H1 (cell line): ENCODE data around the gene PRR5. TPM values are rescaled to one million over a fixed set of nuclear protein-coding genes. Genes with fewer than 3 reads are reported as not detected.

ENCODE experiments used
- CTCF ChIA-PET: fragments of 300-600 bp; sonication (Branson Sonifier 250); formaldehyde crosslinking; loops from one replicate; lab custom pipeline; 2021; ENCODE audit not compliant: partially characterized antibody; lab: Charles Lee
- POLR2A ChIA-PET: fragments of 300-600 bp; sonication (Branson Sonifier 250); formaldehyde crosslinking; loops from one replicate; lab custom pipeline; 2021; ENCODE audit warnings: inconsistent platforms; ENCODE audit not compliant: partially characterized antibody; lab: Charles Lee
- DNase-seq, 2 experiments: peaks; one replicate each; pipeline versions ENCODE4 v3.0.0 to v3.0.0-alpha.2; 2010 to 2022; ENCODE audit warnings: low spot score in 2 of 2, low read depth in 1 of 2, mixed read lengths in 1 of 2
- FAIRE-seq: peaks from 2 replicates; lab custom pipeline; 2011; peaks lifted over from hg19 to GRCh38; lab: Jason Lieb, UNC
- H2AFZ ChIP-seq: 2 replicates; pipeline ENCODE4 v1.8.1; 2012; ENCODE audit warnings: low read length, inconsistent platforms
- H2AK5ac ChIP-seq: 2 replicates; pipeline ENCODE4 v1.6.1; 2013; ENCODE audit warnings: low read depth, low read length
- H2BK120ac ChIP-seq: replicated peaks from 2 replicates; pipeline ENCODE3; 2013; ENCODE audit warnings: low read depth, low read length, inconsistent platforms
- H2BK12ac ChIP-seq: 2 replicates; pipeline ENCODE4 v1.6.1; 2013; ENCODE audit warnings: low read depth, low read length
- H2BK15ac ChIP-seq: 2 replicates; pipeline ENCODE4 v1.6.1; 2013; ENCODE audit warnings: low read length
- H2BK20ac ChIP-seq: 2 replicates; pipeline ENCODE4 v1.6.1; 2013; ENCODE audit warnings: low read length
- H2BK5ac ChIP-seq: 2 replicates; pipeline ENCODE4 v1.6.1; 2013; ENCODE audit warnings: low read depth, low read length
- H3K14ac ChIP-seq: 2 replicates; pipeline ENCODE4 v1.6.1; 2013; ENCODE audit warnings: inconsistent platforms; ENCODE audit not compliant: insufficient read length
- H3K18ac ChIP-seq: 2 replicates; pipeline ENCODE4 v1.6.1; 2013; ENCODE audit warnings: low read length; ENCODE audit errors: extremely low read depth
- H3K23ac ChIP-seq: 2 replicates; pipeline ENCODE4 v1.6.1; 2013; ENCODE audit warnings: inconsistent platforms; ENCODE audit not compliant: insufficient read length
- H3K23me2 ChIP-seq: 2 replicates; pipeline ENCODE4 v1.6.1; 2013; ENCODE audit warnings: low read depth, low read length
- H3K27ac ChIP-seq: 2 replicates; pipeline ENCODE4 v1.6.1; 2011; ENCODE audit warnings: low read depth, low read length, inconsistent platforms
- H3K27me3 ChIP-seq, 4 experiments: replicated peaks in 1 of 4; 1 replicate in 1 of 4; 2 replicates in 3 of 4; pipeline versions ENCODE4 v1.6.1 to v1.8.1; 2011 to 2013; ENCODE audit warnings: low read length in 3 of 4, mild to moderate bottlenecking in 3 of 4, inconsistent platforms in 2 of 4, mixed read lengths in 2 of 4, moderate library complexity in 1 of 4; ENCODE audit not compliant: control insufficient read depth in 3 of 4, insufficient read depth in 3 of 4; ENCODE audit errors: extremely low read depth in 1 of 4
- H3K36me3 ChIP-seq, 4 experiments: 2 replicates each; pipeline versions ENCODE4 v1.6.1 to v1.8.1; 2011 to 2013; ENCODE audit warnings: mild to moderate bottlenecking in 4 of 4, low read length in 3 of 4, moderate library complexity in 2 of 4, control low read depth in 1 of 4, inconsistent platforms in 1 of 4; ENCODE audit not compliant: insufficient read depth in 4 of 4, control insufficient read depth in 2 of 4
- H3K4ac ChIP-seq: replicated peaks from 2 replicates; pipeline ENCODE3; 2013; ENCODE audit warnings: low read length, low read depth, mixed read lengths, inconsistent platforms; ENCODE audit not compliant: insufficient read length
- H3K4me1 ChIP-seq, 4 experiments: replicated peaks in 1 of 4; 1 replicate in 1 of 4; 2 replicates in 3 of 4; pipeline versions ENCODE4 v1.6.1 to v1.8.1; 2011 to 2013; ENCODE audit warnings: low read length in 3 of 4, inconsistent platforms in 2 of 4, mixed read lengths in 1 of 4; ENCODE audit not compliant: insufficient read depth in 4 of 4, control insufficient read depth in 3 of 4
- H3K4me2 ChIP-seq, 2 experiments: 2 replicates each; pipeline versions ENCODE4 v1.6.1 to v1.8.1; 2011 to 2013; ENCODE audit warnings: low read depth in 2 of 2, low read length in 2 of 2, control low read depth in 1 of 2, inconsistent platforms in 1 of 2, mild to moderate bottlenecking in 1 of 2; ENCODE audit not compliant: insufficient read depth in 1 of 2
- H3K4me3 ChIP-seq, 4 experiments: fragments of 200-600, 300-600 bp in 1 of 4; sonication (generic), shearing (Covaris generic), sonication (Bioruptor Twin) in 1 of 4; 2 replicates each; pipeline versions ENCODE4 v1.5.1 to v1.8.1; 2011 to 2016; ENCODE audit warnings: low read length in 4 of 4, low read depth in 3 of 4, control low read depth in 2 of 4, inconsistent platforms in 2 of 4, mild to moderate bottlenecking in 2 of 4, mixed read lengths in 1 of 4, moderate library complexity in 1 of 4; ENCODE audit not compliant: insufficient read depth in 2 of 4; ENCODE audit errors: extremely low read depth in 1 of 4
- H3K56ac ChIP-seq: replicated peaks from 2 replicates; pipeline ENCODE3; 2013; ENCODE audit warnings: low read depth, mild to moderate bottlenecking, mixed read lengths, low read length, inconsistent platforms; ENCODE audit not compliant: insufficient read length
- H3K79me1 ChIP-seq: 2 replicates; pipeline ENCODE4 v1.6.1; 2013; ENCODE audit warnings: low read depth, low read length, control low read depth
- H3K79me2 ChIP-seq, 2 experiments: 2 replicates each; pipeline versions ENCODE4 v1.6.1 to v1.8.1; 2012 to 2013; ENCODE audit warnings: low read length in 2 of 2, mild to moderate bottlenecking in 2 of 2, inconsistent platforms in 1 of 2; ENCODE audit not compliant: insufficient read depth in 2 of 2, control insufficient read depth in 1 of 2
- H3K9ac ChIP-seq, 4 experiments: replicated peaks in 1 of 4; 1 replicate in 1 of 4; 2 replicates in 3 of 4; pipeline versions ENCODE4 v1.6.1 to v1.8.1; 2011 to 2013; ENCODE audit warnings: low read depth in 3 of 4, low read length in 3 of 4, control low read depth in 2 of 4, mild to moderate bottlenecking in 2 of 4, moderate library complexity in 2 of 4, inconsistent platforms in 1 of 4; ENCODE audit errors: extremely low read depth in 1 of 4
- H3K9me3 ChIP-seq, 2 experiments: 2 replicates each; pipeline versions ENCODE4 v1.6.1 to v1.8.1; 2012 to 2013; ENCODE audit warnings: mild to moderate bottlenecking in 2 of 2, moderate library complexity in 2 of 2, control low read depth in 1 of 2, inconsistent platforms in 1 of 2, low read depth in 1 of 2, low read length in 1 of 2, mixed read lengths in 1 of 2; ENCODE audit not compliant: insufficient read depth in 2 of 2
- H4K20me1 ChIP-seq, 2 experiments: replicated peaks in 1 of 2; 2 replicates each; pipeline versions ENCODE3 to v1.8.1; 2011 to 2013; ENCODE audit warnings: inconsistent platforms in 2 of 2, low read length in 2 of 2, mild to moderate bottlenecking in 1 of 2; ENCODE audit not compliant: insufficient read depth in 2 of 2, control insufficient read depth in 1 of 2
- H4K5ac ChIP-seq: 2 replicates; pipeline ENCODE4 v1.6.1; 2013; ENCODE audit warnings: low read length, low read depth, mixed read lengths, inconsistent platforms; ENCODE audit not compliant: insufficient read length
- H4K8ac ChIP-seq: 2 replicates; pipeline ENCODE4 v1.8.0; 2013; ENCODE audit warnings: mild to moderate bottlenecking, moderate library complexity, low read length, inconsistent platforms; ENCODE audit not compliant: insufficient read depth; ENCODE audit errors: extremely low read depth
- H4K91ac ChIP-seq: replicated peaks from 2 replicates; pipeline ENCODE3; 2013; ENCODE audit warnings: low read length, mixed read lengths, inconsistent platforms; ENCODE audit not compliant: insufficient read length
- CBX5 ChIP-seq: fragments of 300-800, 300-1000 bp; sonication (generic); IDR thresholded peaks from 2 replicates; pipeline ENCODE4 v1.7.1; 2016; ENCODE audit warnings: antibody characterized with exemption, low read length, low read depth
- CREB1 ChIP-seq: IDR thresholded peaks from 2 replicates; pipeline ENCODE4 v1.6.1; 2012; ENCODE audit warnings: inconsistent platforms
- EP300 ChIP-seq, 2 experiments: IDR thresholded peaks; 1 replicate in 1 of 2; 2 replicates in 1 of 2; pipeline ENCODE4 v1.6.1; 2011 to 2012; ENCODE audit warnings: low read depth in 2 of 2, low read length in 2 of 2, mild to moderate bottlenecking in 2 of 2, borderline replicate concordance in 1 of 2, inconsistent platforms in 1 of 2, moderate library complexity in 1 of 2
- FOSL1 ChIP-seq: IDR thresholded peaks from 2 replicates; pipeline ENCODE4 v1.6.1; 2011; ENCODE audit warnings: mild to moderate bottlenecking, low read depth, low read length, moderate library complexity; ENCODE audit not compliant: insufficient read depth
- GTF2F1 ChIP-seq: IDR thresholded peaks from 2 replicates; pipeline ENCODE4 v1.6.1; 2012; ENCODE audit warnings: low read depth, low read length, improper control_type of control experiment, borderline replicate concordance
- JUND ChIP-seq: IDR thresholded peaks from 2 replicates; pipeline ENCODE4 v1.6.1; 2011; ENCODE audit warnings: mild to moderate bottlenecking, improper control_type of control experiment, low read length
- MAFK ChIP-seq: IDR thresholded peaks from 2 replicates; pipeline ENCODE4 v1.6.1; 2012; ENCODE audit warnings: low read depth, mild to moderate bottlenecking, improper control_type of control experiment, low read length
- NANOG ChIP-seq: IDR thresholded peaks from 2 replicates; pipeline ENCODE4 v1.6.1; 2011; ENCODE audit warnings: low read length, low read depth, mild to moderate bottlenecking, inconsistent platforms; ENCODE audit not compliant: insufficient read depth, poor library complexity, severe bottlenecking
- POLR2A ChIP-seq, 2 experiments: IDR thresholded peaks; 1 replicate in 1 of 2; 2 replicates in 1 of 2; pipeline ENCODE4 v1.6.1; 2011; ENCODE audit warnings: low read depth in 2 of 2, low read length in 2 of 2, mild to moderate bottlenecking in 2 of 2; ENCODE audit errors: control extremely low read depth in 1 of 2
- POLR2AphosphoS5 ChIP-seq: IDR thresholded peaks from 2 replicates; pipeline ENCODE4 v1.6.1; 2011; ENCODE audit warnings: low read depth, low read length
- SIRT6 ChIP-seq: IDR thresholded peaks from one replicate; pipeline ENCODE4 v1.7.1; 2012; ENCODE audit warnings: low read length, inconsistent platforms
- SIX5 ChIP-seq: IDR thresholded peaks from 2 replicates; pipeline ENCODE4 v1.6.1; 2011; ENCODE audit warnings: mild to moderate bottlenecking, low read depth, low read length
- SP1 ChIP-seq: IDR thresholded peaks from 2 replicates; pipeline ENCODE4 v1.6.1; 2011; ENCODE audit warnings: low read depth, low read length
- SP2 ChIP-seq: IDR thresholded peaks from 2 replicates; pipeline ENCODE4 v1.6.1; 2012; ENCODE audit warnings: mild to moderate bottlenecking, low read length, inconsistent platforms
- TAF7 ChIP-seq: optimal IDR thresholded peaks from 2 replicates; pipeline ENCODE3; 2011; ENCODE audit warnings: low read depth, mild to moderate bottlenecking, inconsistent platforms, low read length, moderate library complexity, borderline replicate concordance
- ZNF274 ChIP-seq: IDR thresholded peaks from 2 replicates; pipeline ENCODE4 v1.7.0; 2012; ENCODE audit warnings: low read length, borderline replicate concordance; ENCODE audit errors: extremely low read depth
- WGBS, 2 experiments: shearing (Covaris generic) in 1 of 2; methylation state at CpG; one replicate each; pipeline versions ENCODE4 v1.1.6 to v1.1.7; 2013 to 2015; ENCODE audit warnings: low lambda C conversion rate in 2 of 2, mixed read lengths in 2 of 2, inconsistent platforms in 1 of 2, low coverage in 1 of 2, missing lambda C conversion rate in 1 of 2; ENCODE audit not compliant: insufficient replicate concordance in 2 of 2, insufficient coverage in 1 of 2, insufficient read length in 1 of 2; ENCODE audit errors: extremely low coverage in 1 of 2, missing lambda C conversion rate in 1 of 2; 5-methylcytosine and 5-hydroxymethylcytosine counted together
- polyA plus RNA-seq, 7 experiments: library from polyadenylated mRNA; depleted of rRNA in 3 of 7; stranded (reverse) in 5 of 7; unstranded in 2 of 7; fragments of >200 nt in 5 of 7; fragments of 200-250 nt in 2 of 7; gene quantifications; 1 replicate in 5 of 7; 2 replicates in 1 of 7; 4 replicates in 1 of 7; pipeline versions ENCODE4 v1.2.1 to v1.2.3, GENCODE V29; 2011 to 2013; ENCODE audit warnings: missing spikeins in 2 of 7, mixed read lengths in 2 of 7
- total RNA-seq: library from RNA; stranded (reverse); fragmentation: NEBNext Ultra II Directional; extraction: Animal tissue kit (Norgen Biotek cat#: 25700); gene quantifications from 2 replicates; pipeline ENCODE4 v1.2.1, GENCODE V29; 2021

PRR5 gene
- total and polyA plus RNA-seq, 2 of the 8 experiments (the other 6 are each of a cell fraction or from before 2014, with no cell fraction given): 16.5 to 25.7 TPM

DNA sequence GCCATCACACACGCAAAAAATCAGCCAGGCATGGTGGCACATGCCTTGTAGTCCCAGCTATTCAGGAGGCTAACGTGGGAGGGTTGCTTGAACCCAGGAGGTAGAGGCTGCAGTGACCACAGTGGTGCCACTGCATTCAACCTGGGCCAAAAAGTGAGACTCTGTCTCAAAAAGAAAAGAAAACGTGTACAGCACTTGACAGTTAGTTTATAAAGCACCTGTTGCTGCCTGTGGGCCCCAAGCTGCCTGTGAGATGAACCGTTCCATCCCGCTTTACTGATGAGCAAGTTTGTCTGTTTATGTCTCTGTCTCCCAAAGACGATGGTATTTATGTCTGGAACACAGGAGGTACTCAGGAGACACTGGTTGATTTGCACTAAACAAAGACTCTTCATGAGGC, 1.5 kb upstream of the PRR5 start:
- FAIRE-seq (no peak), DNase-seq (no peak)
- Histone ChIP-seq H2BK12ac (no peak overlapping the region), H3K9ac (no peak overlapping the region), H4K91ac (no peak overlapping the region), H2BK20ac (no peak overlapping the region), H3K4me3 (no peak overlapping the region), H2AK5ac (0 out of 2 replicates have a peak overlapping the region, but pooled peaks have one; percentile 65), H3K18ac (no peak overlapping the region), H2BK15ac (peak overlapping the region; percentile 88; the same call in 1 of the 2 replicates), H2BK120ac (no peak overlapping the region), H3K4me1 (peaks cover 0 to 24% (median 14%) of the 10 kb centered on the region in 4 experiments; a peak in 6 of 7 replicates), H3K27ac (no peak overlapping the region), H3K9me3 (no peaks in the 10 kb centered on the region), H3K4me2 (no peak overlapping the region), H2BK5ac (no peak overlapping the region), H4K5ac (no peak overlapping the region), H2AFZ (no peak overlapping the region), H3K79me2 (peaks cover 0 to 2% of the 10 kb centered on the region in 2 experiments; a peak in 1 of 4 replicates), H4K8ac (no peak overlapping the region), H3K56ac (no peak overlapping the region), H3K14ac (no peak overlapping the region), H3K27me3 (peaks cover 0 to 28% (median 19%) of the 10 kb centered on the region in 4 experiments; a peak in 6 of 7 replicates), H3K79me1 (no peaks in the 10 kb centered on the region), H3K23me2 (peaks cover 9% of the 10 kb centered on the region; the same call in 1 of the 2 replicates), H3K36me3 (no peaks in the 10 kb centered on the region), H3K4ac (no peak overlapping the region), H3K23ac (no peak overlapping the region), H4K20me1 (peaks cover 4 to 17% of the 10 kb centered on the region in 2 experiments)
- CTCF ChIA-PET: interaction anchor here (1.5 to 1.6 kb wide), 2 partner anchors 16 to 35 kb away, joined by 4 to 9 read pairs; no protein-coding TSS in a partner anchor
- POLR2A ChIA-PET: no interaction called here
- WGBS, 2 experiments: 94% methylated on average over 6 of the region's 6 CpGs; no CpG with 5 or more reads in 1 of the 2 experiments
- TF ChIP-seq JUND: no peak
- TF ChIP-seq TAF7: no peak
- no peak for TF ChIP-seq SIRT6
- TF ChIP-seq ZNF274: no peak
- no peak for TF ChIP-seq POLR2A (IDR thresholded peaks at IDR 0.05; ENCODE audit: control extremely low read depth in 1 of 2, low read depth in 2 of 2, low read length in 2 of 2)
- no peak for TF ChIP-seq GTF2F1
- TF ChIP-seq FOSL1: no peak
- TF ChIP-seq EP300 (IDR thresholded peaks at IDR 0.05; ENCODE audit: borderline replicate concordance in 1 of 2, low read depth in 2 of 2, low read length in 2 of 2): no peak
- TF ChIP-seq SP2: no peak
- no peak for TF ChIP-seq CREB1
- no peak for TF ChIP-seq POLR2AphosphoS5
- no peak for TF ChIP-seq NANOG
- no peak for TF ChIP-seq SIX5
- TF ChIP-seq MAFK: no peak
- TF ChIP-seq SP1: no peak
- no peak for TF ChIP-seq CBX5
